ENCODE data around the gene TOX4.

The TOX4 gene

GRCh38 chr14:21505012-21505553, 28.1 kb downstream of the TOX4 start:
- no peak for DNase-seq

- DNase-seq = no peak
Measured at GRCh38 chr14:21506557-21506956, 29.6 kb downstream of the TOX4 start.

- DNase-seq = no peak
Measured at GRCh38 chr14:21509432-21510143, 32.6 kb downstream of the TOX4 start.

GRCh38 chr14:21510735-21511657, 34.0 kb downstream of the TOX4 start, which contains the start of gene METTL3:
METTL3 (minus strand) TSS chr14:21511340; CDS start chr14:21511223, 117 bp downstream.
- DNase-seq = peak; percentile 93

- no peak for DNase-seq
Measured at GRCh38 chr14:21514341-21514740, 37.3 kb downstream of the TOX4 start.

- DNase-seq = no peak
Measured at GRCh38 chr14:21518725-21519124, 41.7 kb downstream of the TOX4 start.

GRCh38 chr14:21520767-21521166, 43.8 kb downstream of the TOX4 start:
- no peak for DNase-seq

GRCh38 chr14:21521501-21521900, 44.5 kb downstream of the TOX4 start:
- DNase-seq = no peak

- DNase-seq = no peak
Measured at GRCh38 chr14:21523203-21523602, 46.2 kb downstream of the TOX4 start.

GRCh38 chr14:21524575-21525490, 47.8 kb downstream of the TOX4 start:
- DNase-seq = no peak

GRCh38 chr14:21525571-21525961, 48.6 kb downstream of the TOX4 start:
- no peak for DNase-seq

- peak; percentile 53 for DNase-seq
Measured at GRCh38 chr14:21525962-21526671, 49.1 kb downstream of the TOX4 start, which contains the start of gene SALL2. SALL2 (minus strand) TSS chr14:21526346; CDS start chr14:21526127, 219 bp downstream.

- no peak for DNase-seq
Measured at GRCh38 chr14:21526672-21527317, 49.8 kb downstream of the TOX4 start.

GRCh38 chr14:21527318-21527679, 50.3 kb downstream of the TOX4 start:
- DNase-seq = no peak

- no peak for DNase-seq
Measured at GRCh38 chr14:21528381-21529348, 51.7 kb downstream of the TOX4 start.

GRCh38 chr14:21529515-21529914, 52.5 kb downstream of the TOX4 start:
- no peak for DNase-seq

GRCh38 chr14:21533294-21533693, 56.3 kb downstream of the TOX4 start:
- no peak for DNase-seq

- DNase-seq = no peak
Measured at GRCh38 chr14:21534576-21534975, 57.6 kb downstream of the TOX4 start.

GRCh38 chr14:21535545-21536417, 58.8 kb downstream of the TOX4 start:
- DNase-seq = no peak
